Body of pancreas (tissue), 4 donors: ENCODE measurements around the gene TPST1.

Experiments
- POLR2A ChIP-seq, 3 donors: fragments of 450-650 bp; IDR thresholded peaks; one replicate each; pipeline ENCODE4 v1.6.1; 2016; ENCODE audit warnings: antibody characterized with exemption in 3 of 3, mild to moderate bottlenecking in 2 of 3
- TF ChIP-seq, protein P1 (sequence below), 7 experiments: fragments of 450-650 bp in 4 of 7; fragments of 200-600 bp in 3 of 7; sonication (generic) in 3 of 7; IDR thresholded peaks; one replicate each; pipeline ENCODE4 v1.5.1; 2016 to 2019; ENCODE audit warnings: antibody characterized with exemption in 7 of 7

DNA sequence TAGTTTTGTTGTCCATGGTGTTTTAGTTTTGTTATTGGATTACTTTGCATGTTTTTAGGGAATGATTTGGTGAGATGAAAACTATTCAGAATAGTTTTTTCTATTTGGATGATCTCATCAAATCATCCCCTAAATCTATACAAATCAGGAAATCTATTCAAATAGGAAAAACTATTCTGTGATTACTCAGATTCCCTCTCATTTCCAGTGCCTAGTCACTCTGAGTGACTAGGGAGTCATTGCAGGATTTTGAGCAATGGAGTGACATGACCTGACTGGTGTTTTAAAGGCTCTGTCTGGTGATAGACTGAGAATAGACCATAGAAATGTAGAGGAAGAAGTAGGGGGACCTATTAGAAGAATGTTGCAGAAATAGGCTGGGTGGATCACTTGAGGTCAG lies 72.4 kb downstream of the TPST1 start:
- TF ChIP-seq POLR2A (IDR thresholded peaks at IDR 0.05) = no peak
- TF ChIP-seq, protein P1, sequence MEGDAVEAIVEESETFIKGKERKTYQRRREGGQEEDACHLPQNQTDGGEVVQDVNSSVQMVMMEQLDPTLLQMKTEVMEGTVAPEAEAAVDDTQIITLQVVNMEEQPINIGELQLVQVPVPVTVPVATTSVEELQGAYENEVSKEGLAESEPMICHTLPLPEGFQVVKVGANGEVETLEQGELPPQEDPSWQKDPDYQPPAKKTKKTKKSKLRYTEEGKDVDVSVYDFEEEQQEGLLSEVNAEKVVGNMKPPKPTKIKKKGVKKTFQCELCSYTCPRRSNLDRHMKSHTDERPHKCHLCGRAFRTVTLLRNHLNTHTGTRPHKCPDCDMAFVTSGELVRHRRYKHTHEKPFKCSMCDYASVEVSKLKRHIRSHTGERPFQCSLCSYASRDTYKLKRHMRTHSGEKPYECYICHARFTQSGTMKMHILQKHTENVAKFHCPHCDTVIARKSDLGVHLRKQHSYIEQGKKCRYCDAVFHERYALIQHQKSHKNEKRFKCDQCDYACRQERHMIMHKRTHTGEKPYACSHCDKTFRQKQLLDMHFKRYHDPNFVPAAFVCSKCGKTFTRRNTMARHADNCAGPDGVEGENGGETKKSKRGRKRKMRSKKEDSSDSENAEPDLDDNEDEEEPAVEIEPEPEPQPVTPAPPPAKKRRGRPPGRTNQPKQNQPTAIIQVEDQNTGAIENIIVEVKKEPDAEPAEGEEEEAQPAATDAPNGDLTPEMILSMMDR (IDR thresholded peaks at IDR 0.05) = no peak
